MCF 10A (cell line): ENCODE data around the gene HERPUD1. TPM values are rescaled to one million over a fixed set of nuclear protein-coding genes. Genes with fewer than 3 reads are reported as not detected.
"Not testable (repeated sequence)": the region's sequence is repeated elsewhere in the genome, so short reads cannot be mapped to it uniquely, and the experiment has no call there.

Source experiments
- Bru-seq: library from RNA; stranded (reverse); fragments of 400-500 nt; gene quantifications from one replicate; lab custom pipeline; 2021; lab: Mats Ljungman, UMichigan
- BruChase-seq, 2 experiments: library from RNA; stranded (reverse); fragments of 400-500 nt; gene quantifications; one replicate each; lab custom pipeline; 2021; lab: Mats Ljungman, UMichigan
- BruUV-seq: library from RNA; stranded (reverse); fragments of 400-500 nt; replicated peaks from 2 replicates; lab custom pipeline; 2021; lab: Mats Ljungman, UMichigan
- CTCF ChIA-PET: fragments of 300-600 bp; sonication (Branson Sonifier 250); formaldehyde crosslinking; extraction: SDS; loops from one replicate; lab custom pipeline; 2021; ENCODE audit warnings: antibody characterized with exemption, inconsistent platforms; lab: Yijun Ruan, JAX
- POLR2A ChIA-PET: fragments of 300-600, 350-650 bp; sonication (Branson Sonifier 250); formaldehyde crosslinking; extraction: SDS; loops from one replicate; lab custom pipeline; 2020; ENCODE audit warnings: antibody characterized with exemption, inconsistent platforms; lab: Yijun Ruan, JAX
- DNase-seq: peaks from one replicate; pipeline ENCODE4 v3.0.0-alpha.2; 2018; ENCODE audit not compliant: unreplicated experiment
- H3K27ac Mint-ChIP-seq: one replicate; pipeline ENCODE4 v1.8.0; 2022; ENCODE audit warnings: mild to moderate bottlenecking, low read depth, mixed read lengths; ENCODE audit not compliant: unreplicated experiment
- H3K27me3 Mint-ChIP-seq: one replicate; pipeline ENCODE4 v1.8.0; 2022; ENCODE audit warnings: mixed read lengths; ENCODE audit not compliant: insufficient read depth, unreplicated experiment
- H3K36me3 Mint-ChIP-seq: one replicate; pipeline ENCODE4 v1.8.0; 2022; ENCODE audit warnings: mild to moderate bottlenecking, moderate library complexity, mixed read lengths; ENCODE audit not compliant: insufficient read depth, unreplicated experiment
- H3K4me1 Mint-ChIP-seq: one replicate; pipeline ENCODE4 v1.8.0; 2022; ENCODE audit warnings: mixed read lengths; ENCODE audit not compliant: insufficient read depth, unreplicated experiment
- H3K4me3 Mint-ChIP-seq: one replicate; pipeline ENCODE4 v1.8.0; 2022; ENCODE audit warnings: mild to moderate bottlenecking, moderate library complexity, mixed read lengths; ENCODE audit not compliant: unreplicated experiment
- H3K9me3 Mint-ChIP-seq: one replicate; pipeline ENCODE4 v1.8.0; 2022; ENCODE audit warnings: mixed read lengths; ENCODE audit not compliant: unreplicated experiment
- intact Hi-C: fragments of 100-400 bp; cut with micrococcal nuclease; formaldehyde crosslinking; loops from 2 replicates; pipeline ENCODE4 v1.14.1; 2022
- long read RNA-seq: library from polyadenylated mRNA; stranded (forward); transcript quantifications from one replicate; pipeline ENCODE4 v2.0.0, GENCODE V29; 2022
- total RNA-seq: library from RNA; stranded (reverse); gene quantifications from 2 replicates; pipeline ENCODE4 v1.2.3, GENCODE V29; 2022
- TF ChIP-seq, protein P1 (sequence below): fragments of 200-600 bp; IDR thresholded peaks from one replicate; pipeline ENCODE4 v1.8.0; 2022; ENCODE audit warnings: antibody characterized with exemption, mild to moderate bottlenecking; ENCODE audit not compliant: unreplicated experiment

HERPUD1 gene, protein sequence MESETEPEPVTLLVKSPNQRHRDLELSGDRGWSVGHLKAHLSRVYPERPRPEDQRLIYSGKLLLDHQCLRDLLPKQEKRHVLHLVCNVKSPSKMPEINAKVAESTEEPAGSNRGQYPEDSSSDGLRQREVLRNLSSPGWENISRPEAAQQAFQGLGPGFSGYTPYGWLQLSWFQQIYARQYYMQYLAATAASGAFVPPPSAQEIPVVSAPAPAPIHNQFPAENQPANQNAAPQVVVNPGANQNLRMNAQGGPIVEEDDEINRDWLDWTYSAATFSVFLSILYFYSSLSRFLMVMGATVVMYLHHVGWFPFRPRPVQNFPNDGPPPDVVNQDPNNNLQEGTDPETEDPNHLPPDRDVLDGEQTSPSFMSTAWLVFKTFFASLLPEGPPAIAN
- total RNA-seq, result 201 and 242 TPM in 2 replicates
- Bru-seq, nascent RNA, result percentile 99 among the genes with signal in this experiment
- BruChase-seq, experiment 1, labeled RNA remaining after a 6-hour chase, result percentile 97 among the genes with signal in this experiment
- BruChase-seq, experiment 2, labeled RNA remaining after a 2-hour chase, result percentile 99 among the genes with signal in this experiment
- long read RNA-seq, transcript HERPUD1-203 (7 exons, 1,782 nt), result minor isoform, 13 of 1,018 reads
- long read RNA-seq, transcript HERPUD1-204 (8 exons, 2,946 nt), result major isoform, 884 of 1,018 reads
- long read RNA-seq, transcript HERPUD1-201 (8 exons, 1,862 nt), result minor isoform, 48 of 1,018 reads
- long read RNA-seq, partial matches to known transcripts, result 18 of 1,018 reads
- long read RNA-seq, other reads (novel, unspliced or antisense), result 54 of 1,018 reads

DNA sequence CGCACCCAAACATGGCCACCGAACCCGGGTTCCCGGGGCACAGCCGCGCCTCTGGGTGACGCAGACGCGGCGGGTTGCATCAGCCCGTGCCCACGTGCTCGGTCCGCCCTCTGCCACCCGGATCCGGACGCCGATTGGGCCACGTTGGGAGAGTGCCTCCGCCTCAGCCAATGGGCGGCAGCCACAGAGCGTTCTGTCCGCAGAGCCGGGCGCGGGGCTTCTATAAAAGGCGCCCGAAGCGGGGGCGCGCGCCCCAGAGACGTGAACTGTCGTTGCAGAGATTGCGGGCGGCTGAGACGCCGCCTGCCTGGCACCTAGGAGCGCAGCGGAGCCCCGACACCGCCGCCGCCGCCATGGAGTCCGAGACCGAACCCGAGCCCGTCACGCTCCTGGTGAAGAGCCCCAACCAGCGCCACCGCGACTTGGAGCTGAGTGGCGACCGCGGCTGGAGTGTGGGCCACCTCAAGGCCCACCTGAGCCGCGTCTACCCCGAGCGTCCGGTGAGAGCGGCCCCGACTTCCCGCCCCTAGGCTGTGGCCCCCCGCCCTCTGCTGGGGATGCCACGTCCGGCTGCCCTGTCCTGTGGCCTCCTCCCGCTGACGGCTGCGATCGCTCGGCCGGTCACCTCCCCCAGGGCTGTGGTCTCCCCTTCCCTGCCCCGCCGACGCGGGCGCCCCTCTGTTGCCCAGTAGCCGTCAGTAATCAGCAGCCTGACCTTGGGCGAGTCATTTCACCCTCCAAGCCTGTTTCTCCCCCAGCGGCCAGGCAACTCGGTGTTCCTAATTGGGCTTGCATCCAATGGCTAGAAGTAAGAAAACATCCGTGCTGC lies at the start of gene HERPUD1:
HERPUD1 (plus strand) TSS at position 251 of the 829 bp plus-strand sequence; CDS start at position 354, 103 bp downstream.
- ChIA-PET POLR2A (interaction anchor here (0.6 to 4.0 kb wide), 41 partner anchors 8 to 447 kb away, joined by 3 to 31 read pairs (median 4); partner anchors contain the start of genes ARL2BP, CETP, MT1X and NLRC5), CTCF (interaction anchor here (0.6 to 2.0 kb wide), 3 partner anchors 11 to 463 kb away, joined by 3 to 16 read pairs (median 3); no protein-coding TSS in a partner anchor)
- intact Hi-C loops, result loop anchor here (5.0 to 10.0 kb wide), 2 partner anchors 65 to 233 kb away; partner anchors contain the start of gene SLC12A3
- peaks cover 8% of the 10 kb centered on the region for H3K4me1 Mint-ChIP-seq
- peaks cover 55% of the 10 kb centered on the region for H3K36me3 Mint-ChIP-seq
- no peaks in the 10 kb centered on the region for H3K27me3 Mint-ChIP-seq
- no TSS peak for BruUV-seq
- no peaks in the 10 kb centered on the region for H3K9me3 Mint-ChIP-seq
- H3K4me3 Mint-ChIP-seq, result peak within 1 kb of the TSS; percentile 99
- H3K27ac Mint-ChIP-seq, result peak within 1 kb of the TSS; percentile 100
- TF ChIP-seq, protein P1, sequence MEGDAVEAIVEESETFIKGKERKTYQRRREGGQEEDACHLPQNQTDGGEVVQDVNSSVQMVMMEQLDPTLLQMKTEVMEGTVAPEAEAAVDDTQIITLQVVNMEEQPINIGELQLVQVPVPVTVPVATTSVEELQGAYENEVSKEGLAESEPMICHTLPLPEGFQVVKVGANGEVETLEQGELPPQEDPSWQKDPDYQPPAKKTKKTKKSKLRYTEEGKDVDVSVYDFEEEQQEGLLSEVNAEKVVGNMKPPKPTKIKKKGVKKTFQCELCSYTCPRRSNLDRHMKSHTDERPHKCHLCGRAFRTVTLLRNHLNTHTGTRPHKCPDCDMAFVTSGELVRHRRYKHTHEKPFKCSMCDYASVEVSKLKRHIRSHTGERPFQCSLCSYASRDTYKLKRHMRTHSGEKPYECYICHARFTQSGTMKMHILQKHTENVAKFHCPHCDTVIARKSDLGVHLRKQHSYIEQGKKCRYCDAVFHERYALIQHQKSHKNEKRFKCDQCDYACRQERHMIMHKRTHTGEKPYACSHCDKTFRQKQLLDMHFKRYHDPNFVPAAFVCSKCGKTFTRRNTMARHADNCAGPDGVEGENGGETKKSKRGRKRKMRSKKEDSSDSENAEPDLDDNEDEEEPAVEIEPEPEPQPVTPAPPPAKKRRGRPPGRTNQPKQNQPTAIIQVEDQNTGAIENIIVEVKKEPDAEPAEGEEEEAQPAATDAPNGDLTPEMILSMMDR, result no peak
- DNase-seq, result peak; percentile 98

DNA sequence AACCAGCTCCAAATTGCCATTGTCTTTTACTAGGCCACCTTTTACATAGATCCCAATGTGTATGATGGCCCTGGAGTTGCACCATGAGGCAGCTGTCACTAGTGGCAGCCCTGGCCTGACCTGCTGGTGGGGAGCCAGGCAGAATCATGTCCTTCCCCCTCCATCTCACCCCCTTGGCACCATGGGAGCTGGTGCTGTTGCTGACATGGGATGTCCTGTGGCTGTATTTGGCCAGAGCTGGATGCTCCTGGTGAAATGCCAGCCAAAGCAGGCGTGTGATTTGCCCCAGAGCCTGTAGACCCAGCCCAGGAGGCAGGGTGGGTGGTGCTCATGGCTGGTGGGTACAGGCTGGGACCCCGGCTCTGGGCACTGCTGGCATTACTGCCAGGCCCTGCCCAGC lies 48.4 kb upstream of the HERPUD1 start:
- Mint-ChIP-seq H3K4me3 (no peak overlapping the region), H3K4me1 (no peaks in the 10 kb centered on the region), H3K9me3 (no peaks in the 10 kb centered on the region), H3K36me3 (no peaks in the 10 kb centered on the region), H3K27ac (no peak overlapping the region), H3K27me3 (no peaks in the 10 kb centered on the region)
- no peak for DNase-seq
- BruUV-seq, result no TSS peak
- TF ChIP-seq, protein P1, result no peak
- CTCF ChIA-PET, result interaction anchor here (1.1 kb wide), 1 partner anchor 86 kb away, joined by 3 read pairs; no protein-coding TSS in a partner anchor
- intact Hi-C loops, result no loop called here
- POLR2A ChIA-PET, result interaction anchor here (0.8 kb wide), 1 partner anchor 40 kb away, joined by 3 read pairs; no protein-coding TSS in a partner anchor

DNA sequence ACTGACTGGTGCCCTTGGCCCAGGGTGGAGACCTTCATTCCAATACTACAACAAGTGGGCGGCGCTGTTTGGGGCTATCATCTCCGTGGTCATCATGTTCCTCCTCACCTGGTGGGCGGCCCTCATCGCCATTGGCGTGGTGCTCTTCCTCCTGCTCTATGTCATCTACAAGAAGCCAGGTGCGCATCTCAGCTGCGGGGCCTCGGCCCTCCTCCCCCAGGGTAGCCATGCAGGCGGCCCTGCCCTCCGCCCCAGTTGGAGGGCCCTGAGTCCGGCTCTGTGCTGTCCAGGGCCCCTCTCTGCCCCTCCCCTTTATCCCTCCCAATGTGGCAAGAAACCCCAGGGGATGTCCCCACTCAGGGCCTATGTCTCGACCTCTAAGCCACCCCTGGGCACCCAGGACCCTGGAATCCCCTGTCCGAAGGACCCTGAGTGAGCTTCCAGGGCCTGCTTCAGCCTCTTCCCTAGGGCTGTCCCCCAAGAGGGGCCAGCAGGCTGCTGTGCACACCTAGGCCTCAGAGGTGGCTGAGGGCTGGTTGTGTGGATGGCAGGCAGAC lies 47.8 kb upstream of the HERPUD1 start:
- Mint-ChIP-seq H3K4me1 (no peaks in the 10 kb centered on the region), H3K27ac (no peak overlapping the region), H3K27me3 (no peaks in the 10 kb centered on the region), H3K9me3 (no peaks in the 10 kb centered on the region), H3K4me3 (no peak overlapping the region), H3K36me3 (no peaks in the 10 kb centered on the region)
- ChIA-PET CTCF (interaction anchor here (1.1 kb wide), 1 partner anchor 86 kb away, joined by 3 read pairs; no protein-coding TSS in a partner anchor), POLR2A (no interaction called here)
- no peak for DNase-seq
- intact Hi-C loops, result no loop called here
- BruUV-seq, result no TSS peak
- TF ChIP-seq, protein P1, result no peak

DNA sequence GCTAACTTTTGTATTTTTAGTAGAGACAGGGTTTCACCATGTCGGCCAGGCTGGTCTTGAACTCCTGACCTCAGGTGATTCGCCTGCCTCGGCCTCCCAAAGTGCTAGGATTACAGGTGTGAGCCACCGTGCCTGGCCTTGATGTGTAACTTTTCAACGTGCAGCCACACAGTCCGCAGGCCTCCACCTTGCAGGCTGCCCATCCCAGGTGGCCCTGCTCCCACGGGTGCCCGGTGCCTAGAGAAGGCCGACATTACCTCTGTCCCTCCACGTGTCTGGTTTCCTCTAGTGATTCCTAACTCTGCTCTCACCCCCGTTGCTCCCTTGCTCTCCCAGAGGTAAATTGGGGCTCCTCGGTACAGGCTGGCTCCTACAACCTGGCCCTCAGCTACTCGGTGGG lies 47.0 kb upstream of the HERPUD1 start:
- DNase-seq, BruUV-seq, H3K36me3 Mint-ChIP-seq, H3K27ac Mint-ChIP-seq, H3K4me3 Mint-ChIP-seq, intact Hi-C loops, POLR2A ChIA-PET, H3K4me1 Mint-ChIP-seq, H3K27me3 Mint-ChIP-seq, CTCF ChIA-PET, H3K9me3 Mint-ChIP-seq: not testable (repeated sequence)
